ENCODE results near the gene IRS4. TPM values are rescaled to one million over a fixed set of nuclear protein-coding genes. Genes with fewer than 3 reads are reported as not detected.

The IRS4 gene
- total RNA-seq, 1 experiment from 2014 or later = not detected

DNA sequence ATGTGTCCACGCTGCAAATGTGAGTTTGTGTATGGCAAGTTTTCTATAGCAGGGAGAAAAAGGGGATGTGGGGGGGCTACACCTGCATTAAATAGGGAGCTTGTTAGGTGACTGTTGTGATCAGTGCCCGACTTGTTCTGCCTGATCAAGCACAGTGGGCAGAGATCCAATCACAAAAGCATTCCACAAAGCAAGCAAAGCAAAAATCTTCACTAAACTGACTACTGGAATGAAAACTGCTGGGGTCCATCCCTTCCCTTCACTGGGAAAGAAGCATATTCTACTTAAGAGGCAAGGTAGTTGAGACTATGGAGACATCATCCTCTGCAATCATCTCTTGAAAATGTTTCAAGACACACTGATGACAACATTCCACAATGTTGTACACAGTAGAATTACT, 5.2 kb downstream of the IRS4 start:
- no peaks in the 10 kb centered on the region for H3K4me1 ChIP-seq (ENCODE audit: insufficient read depth, low read length)
- no peak overlapping the region for H3K4me2 ChIP-seq (ENCODE audit: low read length)
- DNase-seq (no peak), ATAC-seq (no peak)
- intact Hi-C loops (cut with micrococcal nuclease) = no loop called here
- no peak overlapping the region for H3K9ac ChIP-seq (ENCODE audit: low read length)
- H3K27me3 ChIP-seq (ENCODE audit: low read length) = peaks cover 75% of the 10 kb centered on the region
- H3K27ac ChIP-seq (ENCODE audit: low read length) = no peak overlapping the region
- no peak overlapping the region for H3K4me3 ChIP-seq (ENCODE audit: low read length)
- H3F3A ChIP-seq (ENCODE audit: low read length, unreplicated experiment) = no peaks in the 10 kb centered on the region
- no peaks in the 10 kb centered on the region for H3K9me2 ChIP-seq (replicated peaks; ENCODE audit: low read length)
- H3K36me3 ChIP-seq (ENCODE audit: low read depth, low read length) = no peaks in the 10 kb centered on the region
- no peaks in the 10 kb centered on the region for H3K79me2 ChIP-seq (ENCODE audit: low read length)
- H3K9me3 ChIP-seq (ENCODE audit: low read length) = no peaks in the 10 kb centered on the region
- CTCF ChIA-PET = no interaction called here
- BruUV-seq (replicated peaks) = no TSS peak
- no peak overlapping the region for H2AFZ ChIP-seq (ENCODE audit: low read length)
- H4K20me1 ChIP-seq (ENCODE audit: low read length) = no peaks in the 10 kb centered on the region
- POLR2A ChIA-PET (ENCODE audit: unreplicated experiment) = no interaction called here
- TF ChIP-seq CTCF (conservative IDR thresholded peaks at IDR 0.05; ENCODE audit: low read depth, low read length) (no peak), EZH2phosphoT487 (IDR thresholded peaks at IDR 0.05; ENCODE audit: borderline replicate concordance, low read length) (no peak), EZH2 (IDR thresholded peaks at IDR 0.05; ENCODE audit: low read length, unreplicated experiment) (no peak)

DNA sequence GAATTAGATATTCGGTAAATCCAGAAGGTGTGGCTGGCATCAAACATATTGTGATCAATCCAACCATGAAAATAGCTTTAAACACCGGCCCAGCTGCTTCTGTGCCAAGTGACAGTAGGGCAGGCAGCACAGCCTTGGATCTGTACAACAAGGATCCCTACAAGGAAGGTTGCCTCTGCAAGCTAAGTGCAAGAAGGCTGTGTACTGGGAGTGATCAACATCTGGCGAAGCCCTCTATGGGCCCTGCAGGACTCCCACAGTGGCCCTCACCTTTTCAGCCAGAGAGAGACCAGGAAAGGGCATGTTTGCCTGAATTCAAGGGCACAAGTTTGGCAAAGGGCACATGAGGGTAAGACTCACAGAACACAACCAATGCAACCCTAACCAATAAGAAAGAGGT, 9.6 kb downstream of the IRS4 start:
- no TSS peak for BruUV-seq (replicated peaks)
- ATAC-seq (no peak), DNase-seq (no peak)
- H3K9ac ChIP-seq (ENCODE audit: low read length) = no peak overlapping the region
- no peaks in the 10 kb centered on the region for H3F3A ChIP-seq (ENCODE audit: low read length, unreplicated experiment)
- no peak overlapping the region for H3K4me3 ChIP-seq (ENCODE audit: low read length)
- no peaks in the 10 kb centered on the region for H3K36me3 ChIP-seq (ENCODE audit: low read depth, low read length)
- H3K79me2 ChIP-seq (ENCODE audit: low read length) = no peaks in the 10 kb centered on the region
- ChIA-PET CTCF (no interaction called here), POLR2A (ENCODE audit: unreplicated experiment) (no interaction called here)
- no peak overlapping the region for H2AFZ ChIP-seq (ENCODE audit: low read length)
- H3K27me3 ChIP-seq (ENCODE audit: low read length) = peaks cover 79% of the 10 kb centered on the region
- H3K4me2 ChIP-seq (ENCODE audit: low read length) = no peak overlapping the region
- H4K20me1 ChIP-seq (ENCODE audit: low read length) = no peaks in the 10 kb centered on the region
- intact Hi-C loops (cut with micrococcal nuclease) = no loop called here
- no peaks in the 10 kb centered on the region for H3K4me1 ChIP-seq (ENCODE audit: insufficient read depth, low read length)
- no peak for TF ChIP-seq CTCF (conservative IDR thresholded peaks at IDR 0.05; ENCODE audit: low read depth, low read length)
- TF ChIP-seq EZH2phosphoT487 (IDR thresholded peaks at IDR 0.05; ENCODE audit: borderline replicate concordance, low read length) = no peak
- no peak for TF ChIP-seq EZH2 (IDR thresholded peaks at IDR 0.05; ENCODE audit: low read length, unreplicated experiment)
- H3K9me3 ChIP-seq (ENCODE audit: low read length) = no peaks in the 10 kb centered on the region
- no peak overlapping the region for H3K27ac ChIP-seq (ENCODE audit: low read length)
- no peaks in the 10 kb centered on the region for H3K9me2 ChIP-seq (replicated peaks; ENCODE audit: low read length)

DNA sequence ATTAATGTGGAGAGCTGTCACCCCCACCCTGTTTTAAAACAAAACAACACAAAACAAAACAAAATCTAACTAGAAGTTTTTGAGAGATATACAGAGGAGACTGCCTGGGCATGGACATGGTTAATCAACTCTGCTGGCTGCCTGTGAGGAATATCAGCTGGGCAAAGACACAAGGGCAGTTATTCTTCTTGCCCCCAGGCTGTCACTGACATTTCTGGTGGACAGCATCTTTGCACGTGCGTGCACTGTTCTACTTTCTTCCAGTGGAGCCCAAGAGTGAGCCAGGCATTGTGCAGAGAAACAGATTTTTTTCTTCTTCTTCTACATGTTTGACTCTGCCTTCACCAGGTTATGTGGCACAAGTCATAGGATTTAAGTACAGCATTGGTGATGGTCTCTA, 13.8 kb downstream of the IRS4 start:
- intact Hi-C loops (cut with micrococcal nuclease) = no loop called here
- BruUV-seq (replicated peaks) = no TSS peak
- H2AFZ ChIP-seq (ENCODE audit: low read length) = no peak overlapping the region
- H3K4me2 ChIP-seq (ENCODE audit: low read length) = no peak overlapping the region
- no peaks in the 10 kb centered on the region for H4K20me1 ChIP-seq (ENCODE audit: low read length)
- H3K4me3 ChIP-seq (ENCODE audit: low read length) = no peak overlapping the region
- no peak overlapping the region for H3K27ac ChIP-seq (ENCODE audit: low read length)
- DNase-seq (no peak), ATAC-seq (no peak)
- no peaks in the 10 kb centered on the region for H3F3A ChIP-seq (ENCODE audit: low read length, unreplicated experiment)
- H3K27me3 ChIP-seq (ENCODE audit: low read length) = peaks cover 67% of the 10 kb centered on the region
- H3K9ac ChIP-seq (ENCODE audit: low read length) = no peak overlapping the region
- H3K9me3 ChIP-seq (ENCODE audit: low read length) = no peaks in the 10 kb centered on the region
- ChIA-PET CTCF (no interaction called here), POLR2A (ENCODE audit: unreplicated experiment) (no interaction called here)
- no peaks in the 10 kb centered on the region for H3K36me3 ChIP-seq (ENCODE audit: low read depth, low read length)
- no peaks in the 10 kb centered on the region for H3K9me2 ChIP-seq (replicated peaks; ENCODE audit: low read length)
- H3K4me1 ChIP-seq (ENCODE audit: insufficient read depth, low read length) = no peaks in the 10 kb centered on the region
- no peak for TF ChIP-seq CTCF (conservative IDR thresholded peaks at IDR 0.05; ENCODE audit: low read depth, low read length)
- no peak for TF ChIP-seq EZH2phosphoT487 (IDR thresholded peaks at IDR 0.05; ENCODE audit: borderline replicate concordance, low read length)
- no peak for TF ChIP-seq EZH2 (IDR thresholded peaks at IDR 0.05; ENCODE audit: low read length, unreplicated experiment)
- no peaks in the 10 kb centered on the region for H3K79me2 ChIP-seq (ENCODE audit: low read length)
